Right kidney (tissue), 9 donors: ENCODE measurements around the gene CRTC2.
A peak's percentile ranks its signal among the peaks of the same experiment; 100 is the strongest.
"Not testable (repeated sequence)": the region's sequence is repeated elsewhere in the genome, so short reads cannot be mapped to it uniquely, and the experiment has no call there.

Experiments
- DNase-seq: peaks from one replicate; pipeline ENCODE4 v3.0.0-alpha.2; 2016
- long read RNA-seq, 8 donors: transcript quantifications; one replicate each; lab custom pipeline, GENCODE V29; 2026

Gene CRTC2, protein sequence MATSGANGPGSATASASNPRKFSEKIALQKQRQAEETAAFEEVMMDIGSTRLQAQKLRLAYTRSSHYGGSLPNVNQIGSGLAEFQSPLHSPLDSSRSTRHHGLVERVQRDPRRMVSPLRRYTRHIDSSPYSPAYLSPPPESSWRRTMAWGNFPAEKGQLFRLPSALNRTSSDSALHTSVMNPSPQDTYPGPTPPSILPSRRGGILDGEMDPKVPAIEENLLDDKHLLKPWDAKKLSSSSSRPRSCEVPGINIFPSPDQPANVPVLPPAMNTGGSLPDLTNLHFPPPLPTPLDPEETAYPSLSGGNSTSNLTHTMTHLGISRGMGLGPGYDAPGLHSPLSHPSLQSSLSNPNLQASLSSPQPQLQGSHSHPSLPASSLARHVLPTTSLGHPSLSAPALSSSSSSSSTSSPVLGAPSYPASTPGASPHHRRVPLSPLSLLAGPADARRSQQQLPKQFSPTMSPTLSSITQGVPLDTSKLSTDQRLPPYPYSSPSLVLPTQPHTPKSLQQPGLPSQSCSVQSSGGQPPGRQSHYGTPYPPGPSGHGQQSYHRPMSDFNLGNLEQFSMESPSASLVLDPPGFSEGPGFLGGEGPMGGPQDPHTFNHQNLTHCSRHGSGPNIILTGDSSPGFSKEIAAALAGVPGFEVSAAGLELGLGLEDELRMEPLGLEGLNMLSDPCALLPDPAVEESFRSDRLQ
- long read RNA-seq, donor 1, partial matches to known transcripts = 8 of 10 reads
- long read RNA-seq, donor 1, other reads (novel, unspliced or antisense) = 0 of 10 reads
- long read RNA-seq, donor 2 = 0 reads
- long read RNA-seq, donor 3, partial matches to known transcripts = 10 of 14 reads
- long read RNA-seq, donor 3, other reads (novel, unspliced or antisense) = 0 of 14 reads
- long read RNA-seq, donor 4, partial matches to known transcripts = 0 of 4 reads
- long read RNA-seq, donor 4, other reads (novel, unspliced or antisense) = 0 of 4 reads
- long read RNA-seq, donor 5, partial matches to known transcripts = 6 of 6 reads
- long read RNA-seq, donor 5, other reads (novel, unspliced or antisense) = 0 of 6 reads
- long read RNA-seq, donor 6, partial matches to known transcripts = 67 of 339 reads
- long read RNA-seq, donor 6, other reads (novel, unspliced or antisense) = 268 of 339 reads
- long read RNA-seq, donor 7, partial matches to known transcripts = 38 of 43 reads
- long read RNA-seq, donor 7, other reads (novel, unspliced or antisense) = 0 of 43 reads
- long read RNA-seq, donor 8, partial matches to known transcripts = 11 of 12 reads
- long read RNA-seq, donor 8, other reads (novel, unspliced or antisense) = 0 of 12 reads

DNA sequence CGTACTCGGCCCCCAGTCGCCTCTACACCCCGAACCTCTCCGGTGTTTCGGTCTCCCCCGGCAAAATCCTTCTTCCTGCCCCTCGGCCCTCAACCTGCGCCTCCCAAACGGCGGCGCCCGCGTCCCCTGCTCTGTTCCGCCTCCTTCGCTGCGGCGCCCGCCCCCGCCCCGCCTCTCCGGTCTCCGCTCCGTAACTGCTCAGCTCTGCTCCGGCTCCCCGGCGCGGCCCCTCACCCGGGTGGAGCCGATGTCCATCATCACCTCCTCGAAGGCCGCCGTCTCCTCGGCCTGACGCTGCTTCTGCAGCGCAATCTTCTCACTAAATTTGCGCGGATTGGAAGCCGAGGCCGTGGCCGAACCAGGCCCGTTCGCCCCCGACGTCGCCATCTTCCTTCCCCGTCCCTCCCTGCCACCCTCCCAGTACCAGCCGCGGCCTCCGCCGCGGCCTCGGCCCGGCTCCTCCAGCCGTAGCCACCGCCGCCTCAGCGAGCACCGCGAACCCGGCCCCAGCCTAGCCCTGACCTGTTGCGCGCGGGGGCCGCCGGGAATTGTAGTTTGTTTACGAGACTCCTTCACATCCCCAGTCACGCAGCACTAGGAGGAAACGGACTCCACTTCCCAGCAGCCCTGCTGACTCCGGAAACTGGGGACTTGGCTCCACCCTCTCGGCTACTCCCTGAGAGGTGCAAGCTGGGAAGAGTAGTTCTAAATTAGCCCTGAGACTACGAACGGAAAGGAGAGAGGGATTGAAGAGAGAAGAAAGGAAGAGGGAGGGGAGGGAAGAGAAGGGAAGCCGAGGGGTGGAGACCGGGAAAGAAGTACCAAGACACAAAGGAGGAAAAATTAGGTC, at the start of gene CRTC2:
CRTC2 (minus strand) TSS at position 502 of the 850 bp plus-strand sequence; CDS start at position 387, 115 bp downstream.
- DNase-seq = peak; percentile 97

DNA sequence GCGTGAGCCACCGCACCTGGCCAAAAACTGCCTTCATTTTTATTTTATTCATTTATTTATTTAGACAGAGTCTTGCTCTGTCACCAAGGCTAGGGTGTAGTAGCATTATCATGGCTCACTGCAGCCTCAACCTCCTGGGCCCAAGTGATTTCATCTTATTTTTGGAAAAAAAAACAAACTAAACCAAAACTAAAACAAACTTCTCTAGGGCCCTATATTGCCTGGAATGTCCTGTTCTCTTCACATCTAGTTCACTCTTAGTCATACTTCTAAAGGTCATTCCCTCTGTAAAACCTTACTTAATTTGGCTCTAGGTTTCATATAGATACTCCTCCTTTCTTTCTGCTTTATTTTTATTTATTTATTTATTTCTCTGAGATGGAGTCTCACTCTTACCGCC, 47.7 kb upstream of the CRTC2 start:
- DNase-seq = no peak

DNA sequence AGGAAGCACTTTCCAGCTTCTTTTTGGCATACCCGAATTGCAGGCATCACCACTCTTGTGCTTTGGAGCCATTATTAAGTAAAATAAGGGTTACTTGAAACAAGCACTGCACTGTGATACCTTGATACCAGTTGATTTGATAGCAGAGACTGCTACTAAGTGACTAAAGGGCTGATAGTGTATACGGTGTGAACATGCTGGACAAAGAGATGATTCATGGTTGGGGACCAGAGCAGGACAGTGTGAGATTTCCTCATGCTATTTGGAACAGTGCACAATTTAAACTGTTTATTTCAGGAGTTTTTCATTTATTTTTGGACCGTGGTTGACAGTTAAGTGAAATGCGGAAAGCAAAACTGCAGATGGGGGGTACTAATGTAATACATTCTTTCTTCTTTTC, 42.0 kb upstream of the CRTC2 start:
- no peak for DNase-seq

DNA sequence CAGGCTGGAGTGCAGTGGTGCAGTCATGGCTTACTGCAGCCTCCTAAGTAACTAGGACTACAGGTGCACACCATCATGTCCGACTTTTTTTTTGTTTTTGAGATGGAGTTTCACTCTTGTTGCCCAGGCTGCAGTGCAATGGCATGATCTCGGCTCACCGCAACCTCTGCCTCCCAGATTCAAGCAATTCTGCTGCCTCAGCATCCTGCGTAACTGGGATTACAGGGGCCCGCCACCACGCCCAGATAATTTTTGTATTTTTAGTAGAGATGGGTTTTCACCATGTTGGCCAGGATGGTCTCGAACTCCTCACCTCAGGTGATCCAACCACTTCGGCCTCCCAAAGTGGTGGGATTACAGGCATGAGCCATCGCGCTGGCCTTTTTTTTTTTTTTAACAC, 38.5 kb upstream of the CRTC2 start:
- not testable (repeated sequence) for DNase-seq

DNA sequence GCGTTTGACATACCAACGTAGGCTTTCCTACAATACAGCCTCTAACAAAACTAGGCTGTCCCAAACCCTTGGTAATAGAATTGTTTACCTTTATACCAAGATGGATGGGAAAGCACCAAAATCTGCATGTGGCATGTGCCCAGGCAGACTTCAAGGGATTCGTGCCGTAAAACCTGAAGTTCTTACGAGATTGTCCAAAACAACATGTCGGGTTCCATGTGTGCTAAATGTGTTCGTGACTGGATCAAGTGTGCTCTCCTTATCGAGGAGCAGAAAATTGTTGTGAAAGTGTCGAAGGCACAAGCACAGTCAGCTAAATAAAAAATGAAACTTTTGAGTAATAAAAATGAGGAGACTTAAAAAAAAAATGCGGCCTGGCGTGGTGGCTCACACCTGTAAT, 37.2 kb upstream of the CRTC2 start:
- no peak for DNase-seq

DNA sequence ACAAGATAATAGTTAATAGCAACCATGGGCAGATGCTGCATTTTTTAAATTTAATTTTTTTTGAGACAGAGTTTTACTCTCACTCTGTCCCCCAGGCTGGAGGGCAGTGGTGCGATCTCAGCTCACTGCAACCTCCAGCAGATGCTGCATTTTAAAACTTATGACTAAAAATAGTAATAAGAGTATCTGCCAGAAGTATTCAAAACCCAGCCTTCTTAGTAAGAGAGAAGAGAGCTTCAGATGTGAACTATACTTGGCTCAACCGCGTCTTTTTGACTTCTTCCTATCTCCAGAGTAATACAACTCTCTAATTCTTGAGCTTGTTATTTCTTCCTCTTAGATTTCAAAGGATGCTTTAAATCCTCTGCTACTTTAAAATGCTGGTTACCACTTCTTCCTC, 36.8 kb upstream of the CRTC2 start:
- no peak for DNase-seq

DNA sequence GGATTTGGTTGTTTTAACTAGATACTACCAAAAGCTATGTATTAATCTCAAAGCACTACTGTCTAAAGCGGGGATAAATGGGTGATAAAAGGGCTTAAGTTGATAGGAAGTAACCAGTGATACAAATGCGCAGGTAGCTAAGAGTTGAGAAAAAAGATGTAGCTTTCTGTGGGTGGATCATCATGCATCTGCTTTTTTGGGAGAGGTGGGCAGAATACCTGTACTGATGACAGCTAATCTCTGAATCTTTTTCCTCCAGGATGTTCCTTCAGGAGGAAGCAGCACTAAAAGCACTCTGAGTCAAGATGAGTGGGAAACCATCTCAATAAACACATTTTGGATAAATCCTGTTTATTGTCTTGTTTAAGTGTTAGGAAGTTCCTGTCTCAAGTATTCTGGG, 33.4 kb upstream of the CRTC2 start:
- no peak for DNase-seq

DNA sequence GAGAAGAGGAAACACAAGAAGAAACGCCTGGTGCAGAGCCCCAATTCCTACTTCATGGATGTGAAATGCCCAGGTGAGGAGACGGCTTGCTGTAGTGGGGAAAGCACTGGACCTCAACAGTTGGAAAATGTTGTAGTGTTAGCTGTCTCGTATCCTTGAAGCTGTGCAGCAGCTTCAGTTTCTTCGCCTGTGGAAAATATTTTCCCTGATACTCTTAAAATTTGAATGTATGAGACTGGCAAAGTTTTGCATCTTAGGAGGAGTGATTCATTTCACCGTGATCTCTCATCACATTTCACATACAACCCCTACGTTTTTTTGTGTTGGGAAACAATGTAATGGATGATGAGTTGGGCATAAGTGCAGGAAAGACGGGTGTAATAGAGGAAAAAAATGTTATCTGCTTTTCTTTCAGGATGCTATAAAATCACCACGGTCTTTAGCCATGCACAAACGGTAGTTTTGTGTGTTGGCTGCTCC, 32.8 kb upstream of the CRTC2 start:
- no peak for DNase-seq

DNA sequence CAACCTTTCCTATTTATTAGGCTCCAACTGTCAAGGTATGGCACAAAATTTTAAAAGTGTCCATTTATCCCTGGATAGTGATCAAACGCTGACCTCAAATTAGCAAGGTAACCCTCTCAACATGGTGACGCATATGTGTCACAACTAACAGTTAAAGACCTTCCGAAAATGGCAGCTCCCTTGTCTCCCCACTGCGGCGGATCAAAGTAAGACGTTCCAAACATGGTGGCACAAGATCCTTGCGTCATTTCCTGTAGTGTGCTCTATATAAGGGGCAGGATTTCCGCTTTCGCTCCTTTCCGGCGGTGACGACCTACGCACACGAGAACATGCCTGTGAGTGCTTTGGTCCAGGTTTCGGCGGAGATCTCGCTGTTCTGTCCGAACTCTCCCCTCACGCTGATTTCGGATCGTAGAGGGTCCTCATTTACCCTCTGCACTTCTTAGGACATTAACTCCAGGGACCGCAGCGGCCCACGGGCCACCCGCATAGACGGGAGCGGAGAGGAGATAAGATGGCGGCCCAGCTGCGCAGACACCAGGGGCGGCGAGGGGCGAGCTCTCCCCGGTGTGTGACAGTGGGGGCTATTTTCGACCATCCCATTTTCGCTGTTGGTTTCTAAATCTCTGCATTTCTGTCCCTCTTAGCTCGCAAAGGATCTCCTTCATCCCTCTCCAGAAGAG, 32.2 kb upstream of the CRTC2 start, which contains the start of gene RPS27:
RPS27 (plus strand) TSS at position 295 of the 683 bp plus-strand sequence; CDS start at position 330, 35 bp downstream.
- DNase-seq = peak; percentile 98

DNA sequence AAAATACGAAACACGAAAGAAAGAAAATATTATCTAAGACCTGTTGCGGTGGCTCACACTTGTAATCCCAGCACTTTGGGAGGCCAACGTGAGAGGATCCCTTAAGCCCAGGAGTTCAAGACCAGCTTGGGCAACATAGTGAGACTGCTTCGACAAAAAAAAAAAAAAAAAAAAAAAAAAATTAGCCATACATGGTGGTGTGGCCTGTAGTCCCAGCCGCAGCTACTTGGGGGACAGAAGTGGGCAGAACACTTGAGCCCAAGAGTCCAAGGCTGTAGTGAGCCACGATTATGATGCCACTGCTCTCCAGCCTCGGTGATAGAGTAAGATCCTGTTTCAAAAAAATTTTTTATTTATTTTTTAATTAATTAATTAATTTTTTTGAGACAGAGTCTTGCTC, 29.2 kb upstream of the CRTC2 start:
- no peak for DNase-seq

DNA sequence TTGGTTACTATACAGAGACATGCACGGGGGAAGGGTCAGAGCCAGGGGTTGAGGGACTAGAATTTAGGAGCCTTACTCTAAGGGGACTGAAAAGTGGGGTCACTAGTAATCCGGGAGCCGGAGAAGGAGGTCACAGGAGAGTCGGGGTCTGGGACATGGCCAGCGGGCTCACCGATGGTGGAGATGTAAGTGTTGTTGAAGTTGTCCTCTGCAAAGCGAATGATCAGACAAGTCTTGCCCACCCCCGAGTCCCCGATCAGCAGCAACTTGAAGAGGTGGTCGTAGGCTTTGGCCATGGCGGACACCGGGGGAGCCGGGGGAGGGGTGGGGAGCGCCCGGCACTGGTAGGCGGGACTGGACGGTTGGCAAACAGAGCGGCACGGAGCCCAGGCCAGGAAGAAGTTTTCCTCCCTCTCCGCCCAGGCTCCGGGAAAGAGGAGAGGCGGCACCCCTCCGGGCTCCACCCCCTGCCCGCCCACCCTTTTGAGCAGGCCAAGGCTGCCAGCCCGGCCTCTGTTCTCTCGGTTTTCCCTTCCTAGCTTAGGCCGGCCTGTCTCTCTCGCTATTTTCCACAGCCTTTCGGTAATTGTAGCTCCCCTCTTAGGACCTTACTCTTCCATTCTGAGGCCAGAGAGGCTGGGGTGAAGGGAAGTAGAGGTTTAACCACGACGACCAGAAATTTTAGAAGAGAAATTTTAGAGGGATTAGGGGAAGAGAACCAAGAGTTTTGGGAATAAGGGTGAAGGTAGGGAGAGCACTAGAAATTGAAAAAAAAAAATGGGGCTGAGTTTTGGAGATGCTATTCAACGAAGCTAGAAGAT, 27.7 kb upstream of the CRTC2 start, which contains the start of gene RAB13:
RAB13 (minus strand) TSS at position 399 of the 821 bp plus-strand sequence; CDS start at position 296, 103 bp downstream.
- DNase-seq = peak; percentile 78

DNA sequence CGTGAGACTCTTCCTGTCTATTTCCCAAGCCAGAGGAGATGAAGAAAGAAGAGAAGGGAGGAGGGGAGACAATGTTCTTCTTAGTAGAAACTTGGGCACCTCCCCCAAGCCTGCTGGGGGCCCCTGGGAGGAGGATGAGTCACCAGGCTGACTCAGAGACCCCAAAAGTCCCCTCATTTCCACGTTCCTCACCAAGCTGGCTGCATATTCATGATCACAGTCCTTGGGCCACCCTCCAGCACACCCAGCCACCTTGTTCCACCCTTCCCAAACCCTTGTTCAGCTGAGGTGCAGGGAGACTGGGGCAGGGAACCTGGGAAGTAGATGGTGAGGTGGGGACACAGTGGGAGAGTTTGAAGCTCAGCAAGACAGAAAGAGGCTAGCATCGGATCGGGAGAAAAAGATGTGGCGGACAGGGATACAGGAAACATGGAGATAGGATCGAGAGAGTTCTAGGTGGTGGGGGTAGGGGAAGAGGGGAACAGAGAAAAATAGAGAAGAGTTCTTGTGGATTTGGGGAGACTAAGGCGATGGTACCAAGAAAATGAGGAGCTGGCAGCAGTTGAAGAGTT, 27.0 kb upstream of the CRTC2 start:
- peak; percentile 46 for DNase-seq

DNA sequence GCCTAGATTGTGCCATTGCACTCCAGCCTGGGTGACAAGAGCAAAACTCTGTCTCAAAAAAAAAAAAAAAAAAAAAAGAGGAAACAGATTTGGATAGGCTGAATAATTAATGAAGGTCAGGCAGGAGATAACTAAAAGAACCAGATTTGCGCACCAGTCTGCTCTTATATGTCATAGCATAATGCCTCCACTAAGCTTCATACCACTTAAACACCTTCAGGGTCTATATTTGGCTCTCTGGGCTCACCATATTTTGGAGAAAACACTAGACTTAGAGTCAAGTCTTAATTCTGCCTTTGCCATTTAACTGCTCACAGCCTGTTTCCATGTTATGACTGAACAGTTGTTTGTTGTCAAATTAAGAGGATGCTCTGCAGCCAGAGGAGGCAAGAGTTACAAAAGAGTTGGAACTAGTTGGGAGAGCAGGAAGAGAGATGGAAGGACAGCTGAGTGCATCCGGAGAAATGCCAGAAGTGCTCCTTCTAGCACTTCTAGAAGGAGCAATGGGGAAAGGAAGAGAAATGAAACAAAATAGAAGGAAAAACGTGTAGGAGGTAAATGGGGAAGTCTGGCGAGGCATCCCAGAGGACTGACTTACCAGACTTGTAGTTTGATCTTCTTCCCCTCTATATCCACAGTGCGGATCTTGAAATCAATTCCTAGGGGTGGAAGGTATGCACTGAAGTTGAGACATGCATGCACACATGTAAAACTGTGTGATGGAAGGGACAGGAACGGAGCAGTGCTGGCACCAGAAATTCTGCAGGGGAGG, 25.9 kb upstream of the CRTC2 start:
- DNase-seq = no peak

DNA sequence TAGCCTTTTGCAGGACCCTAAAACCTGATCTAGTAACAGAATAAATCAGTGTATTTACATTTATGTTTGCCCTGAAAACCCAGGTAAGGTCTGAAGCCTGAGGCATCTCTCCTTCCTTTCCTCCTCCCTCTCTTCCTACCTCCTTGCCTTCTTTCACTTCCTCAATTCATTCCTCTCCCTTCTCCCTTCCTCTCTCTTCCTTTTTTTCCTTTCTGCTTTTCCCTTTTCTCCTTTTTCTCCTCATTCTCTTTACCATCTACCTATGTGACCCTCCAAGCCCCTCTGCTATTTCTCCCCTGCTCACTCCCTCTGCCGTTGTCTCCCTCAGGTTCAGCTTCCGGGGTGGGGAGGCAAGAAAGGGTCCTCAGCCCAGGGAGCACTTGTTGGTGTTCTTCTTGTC, 23.3 kb upstream of the CRTC2 start:
- not testable (repeated sequence) for DNase-seq

DNA sequence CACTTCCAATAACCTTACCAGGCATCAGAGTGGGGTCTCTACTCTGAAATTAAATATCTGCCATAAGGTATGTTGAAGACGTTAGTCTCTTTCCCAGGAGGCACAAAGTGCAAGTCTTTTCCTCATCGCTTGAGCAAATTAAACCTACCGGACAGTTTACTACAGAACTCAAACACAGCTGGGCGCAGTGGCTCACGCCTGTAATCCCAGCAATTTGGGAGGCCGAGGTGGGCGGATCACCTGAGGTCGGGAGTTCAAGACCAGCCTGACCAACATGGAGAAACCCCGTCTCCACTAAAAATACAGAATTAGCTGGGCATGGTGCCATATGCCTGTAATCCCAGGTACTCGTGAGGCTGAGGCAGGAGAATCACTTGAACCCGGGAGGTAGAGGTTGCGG, 20.7 kb upstream of the CRTC2 start:
- not testable (repeated sequence) for DNase-seq

DNA sequence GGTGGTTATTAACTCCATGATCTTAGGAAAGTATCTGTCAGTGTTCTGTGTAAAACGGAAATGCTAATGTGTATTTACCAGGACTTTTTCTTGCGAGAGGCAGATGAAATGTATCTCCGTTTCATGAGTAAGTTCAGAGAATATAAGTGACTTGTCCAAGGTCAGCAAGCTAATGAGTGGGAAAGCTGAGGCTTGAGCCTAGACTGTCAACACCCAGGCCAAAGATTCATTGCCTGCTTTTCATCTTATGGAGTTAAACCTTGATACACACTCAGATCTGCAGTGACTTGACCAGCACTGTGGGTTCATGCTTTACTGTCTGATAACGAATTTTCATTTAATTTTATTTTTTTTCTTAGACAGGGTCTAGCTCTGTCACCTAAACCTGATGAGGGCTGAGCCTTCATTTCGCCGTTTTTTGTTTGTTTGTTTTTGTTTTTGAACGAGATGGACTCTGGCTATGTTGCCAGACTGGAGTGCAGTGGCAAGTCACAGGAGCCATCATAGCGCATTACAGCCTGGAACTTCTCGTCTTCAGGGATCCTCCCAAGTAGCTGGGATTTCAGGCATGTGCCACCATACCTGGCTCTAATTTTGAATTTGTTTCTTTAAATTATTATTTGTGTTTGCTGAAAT, 20.0 kb upstream of the CRTC2 start:
- DNase-seq = no peak
